Neural cell (in vitro differentiated cells): ENCODE data around the gene LRRK1. TPM values are rescaled to one million over a fixed set of nuclear protein-coding genes. Genes with fewer than 3 reads are reported as not detected.

Experiments
- H2AFZ ChIP-seq: fragments of 200-600, 300-800 bp; sonication (generic), shearing (Covaris generic); 2 replicates; pipeline ENCODE4 v1.6.0; 2014; ENCODE audit warnings: low read depth, mild to moderate bottlenecking, antibody characterized with exemption, low read length, moderate library complexity
- H3F3A ChIP-seq: fragments of 200-600 bp; shearing (Covaris generic); 2 replicates; pipeline ENCODE4 v1.6.1; 2016; ENCODE audit warnings: mild to moderate bottlenecking, moderate library complexity, mixed read lengths, antibody characterized with exemption, low read length; ENCODE audit not compliant: insufficient read depth, poor library complexity, severe bottlenecking
- H3K27ac ChIP-seq: fragments of 200-600, 300-800 bp; sonication (generic), shearing (Covaris generic); 2 replicates; pipeline ENCODE4 v1.5.1; 2014; ENCODE audit warnings: mild to moderate bottlenecking, low read length, moderate library complexity
- H3K27me3 ChIP-seq: fragments of 300-800, 200-600 bp; sonication (generic), shearing (Covaris generic); 2 replicates; pipeline ENCODE4 v1.6.0; 2014; ENCODE audit warnings: mild to moderate bottlenecking, low read depth, low read length, moderate library complexity; ENCODE audit not compliant: insufficient read depth
- H3K36me3 ChIP-seq: fragments of 300-800, 200-600 bp; sonication (generic), shearing (Covaris generic); 2 replicates; pipeline ENCODE4 v1.5.1; 2014; ENCODE audit warnings: mild to moderate bottlenecking, antibody characterized with exemption, low read length, moderate library complexity; ENCODE audit not compliant: insufficient read depth
- H3K4me2 ChIP-seq: fragments of 300-800, 200-600 bp; sonication (generic), shearing (Covaris generic); 2 replicates; pipeline ENCODE4 v1.6.0; 2014; ENCODE audit warnings: mild to moderate bottlenecking, low read length
- H3K4me3 ChIP-seq: fragments of 300-800, 200-600 bp; sonication (generic), shearing (Covaris generic); 2 replicates; pipeline ENCODE4 v1.5.1; 2014; ENCODE audit warnings: mild to moderate bottlenecking, low read length, moderate library complexity
- H3K79me2 ChIP-seq: fragments of 200-600 bp; shearing (Covaris generic); replicated peaks from 2 replicates; pipeline ENCODE4 v1.6.0; 2014; ENCODE audit warnings: mild to moderate bottlenecking, low read length, moderate library complexity; ENCODE audit not compliant: insufficient read depth
- H3K9ac ChIP-seq: fragments of 300-800, 200-600 bp; sonication (generic), shearing (Covaris generic); 2 replicates; pipeline ENCODE4 v1.6.1; 2016; ENCODE audit warnings: mild to moderate bottlenecking, low read length, mixed read lengths
- H3K9me2 ChIP-seq: fragments of 200-600 bp; shearing (Covaris generic); 2 replicates; pipeline ENCODE4 v1.6.1; 2016; ENCODE audit warnings: mild to moderate bottlenecking, low read length, mixed read lengths; ENCODE audit not compliant: insufficient read depth
- H3K9me3 ChIP-seq: fragments of 200-600, 300-800 bp; sonication (generic), shearing (Covaris generic); 2 replicates; pipeline ENCODE4 v1.6.1; 2016; ENCODE audit warnings: mild to moderate bottlenecking, mixed run types, low read length, moderate library complexity, mixed read lengths
- H4K20me1 ChIP-seq: fragments of 200-600 bp; shearing (Covaris generic); 2 replicates; pipeline ENCODE4 v1.6.1; 2016; ENCODE audit warnings: mild to moderate bottlenecking, mixed run types; ENCODE audit not compliant: insufficient read depth
- CTCF ChIP-seq: fragments of 450-650 bp; IDR thresholded peaks from 2 replicates; pipeline ENCODE4 v1.5.1; 2014; ENCODE audit warnings: antibody characterized with exemption, mild to moderate bottlenecking, moderate library complexity; ENCODE audit not compliant: poor library complexity, severe bottlenecking
- EP300 ChIP-seq: fragments of 450-650 bp; conservative IDR thresholded peaks from 2 replicates; pipeline ENCODE4 v1.6.1; 2014; ENCODE audit warnings: antibody characterized with exemption, mild to moderate bottlenecking, moderate library complexity; ENCODE audit not compliant: poor library complexity, severe bottlenecking
- EZH2 ChIP-seq: fragments of 200-600, 300-800 bp; shearing (Covaris generic), sonication (generic); IDR thresholded peaks from 2 replicates; pipeline ENCODE4 v1.6.1; 2014; ENCODE audit warnings: antibody characterized with exemption, low read length, borderline replicate concordance, mild to moderate bottlenecking; ENCODE audit not compliant: insufficient read depth, poor library complexity, severe bottlenecking
- MXI1 ChIP-seq: fragments of 450-650 bp; conservative IDR thresholded peaks from 2 replicates; pipeline ENCODE4 v1.6.1; 2014; ENCODE audit warnings: antibody characterized with exemption, mild to moderate bottlenecking; ENCODE audit not compliant: poor library complexity, severe bottlenecking
- POLR2AphosphoS5 ChIP-seq: IDR thresholded peaks from 2 replicates; pipeline ENCODE4 v1.6.1; 2012
- RAD21 ChIP-seq: fragments of 450-650 bp; conservative IDR thresholded peaks from 2 replicates; pipeline ENCODE4 v1.6.1; 2014; ENCODE audit warnings: antibody characterized with exemption, mild to moderate bottlenecking, moderate library complexity
- SMC3 ChIP-seq: fragments of 450-650 bp; conservative IDR thresholded peaks from 2 replicates; pipeline ENCODE4 v1.6.1; 2014; ENCODE audit warnings: antibody characterized with exemption, mild to moderate bottlenecking, moderate library complexity; ENCODE audit not compliant: poor library complexity
- TAF1 ChIP-seq: IDR thresholded peaks from 2 replicates; pipeline ENCODE4 v1.6.1; 2012; ENCODE audit warnings: low read depth
- polyA plus RNA-seq: library from polyadenylated mRNA; depleted of rRNA; stranded (reverse); fragments of >200 nt; gene quantifications from 2 replicates; pipeline ENCODE4 v1.2.3, GENCODE V29; 2014
- TF ChIP-seq, protein P1 (sequence below): IDR thresholded peaks from 2 replicates; pipeline ENCODE4 v1.6.1; 2012; ENCODE audit warnings: borderline replicate concordance

Gene LRRK1
- polyA plus RNA-seq, 1 donor from 2014 or later = 0.06 TPM

GRCh38 chr15:100891307-100892012 is 27.7 kb upstream of the LRRK1 start:
- H3K9me2 ChIP-seq = no peaks in the 10 kb centered on the region
- TF ChIP-seq MXI1 = no peak
- H3K9ac ChIP-seq = no peak overlapping the region
- H4K20me1 ChIP-seq = no peaks in the 10 kb centered on the region
- H2AFZ ChIP-seq = no peak overlapping the region
- H3F3A ChIP-seq = no peaks in the 10 kb centered on the region
- H3K9me3 ChIP-seq = no peaks in the 10 kb centered on the region
- no peaks in the 10 kb centered on the region for H3K79me2 ChIP-seq
- H3K4me2 ChIP-seq = no peak overlapping the region
- H3K27ac ChIP-seq = no peak overlapping the region
- H3K36me3 ChIP-seq = no peaks in the 10 kb centered on the region
- no peak overlapping the region for H3K4me3 ChIP-seq
- H3K27me3 ChIP-seq = no peaks in the 10 kb centered on the region

- TF ChIP-seq CTCF (no peak), MXI1 (no peak), EZH2 (no peak), RAD21 (no peak), POLR2AphosphoS5 (no peak), TAF1 (no peak), EP300 (no peak), SMC3 (no peak)
- TF ChIP-seq, protein P1, sequence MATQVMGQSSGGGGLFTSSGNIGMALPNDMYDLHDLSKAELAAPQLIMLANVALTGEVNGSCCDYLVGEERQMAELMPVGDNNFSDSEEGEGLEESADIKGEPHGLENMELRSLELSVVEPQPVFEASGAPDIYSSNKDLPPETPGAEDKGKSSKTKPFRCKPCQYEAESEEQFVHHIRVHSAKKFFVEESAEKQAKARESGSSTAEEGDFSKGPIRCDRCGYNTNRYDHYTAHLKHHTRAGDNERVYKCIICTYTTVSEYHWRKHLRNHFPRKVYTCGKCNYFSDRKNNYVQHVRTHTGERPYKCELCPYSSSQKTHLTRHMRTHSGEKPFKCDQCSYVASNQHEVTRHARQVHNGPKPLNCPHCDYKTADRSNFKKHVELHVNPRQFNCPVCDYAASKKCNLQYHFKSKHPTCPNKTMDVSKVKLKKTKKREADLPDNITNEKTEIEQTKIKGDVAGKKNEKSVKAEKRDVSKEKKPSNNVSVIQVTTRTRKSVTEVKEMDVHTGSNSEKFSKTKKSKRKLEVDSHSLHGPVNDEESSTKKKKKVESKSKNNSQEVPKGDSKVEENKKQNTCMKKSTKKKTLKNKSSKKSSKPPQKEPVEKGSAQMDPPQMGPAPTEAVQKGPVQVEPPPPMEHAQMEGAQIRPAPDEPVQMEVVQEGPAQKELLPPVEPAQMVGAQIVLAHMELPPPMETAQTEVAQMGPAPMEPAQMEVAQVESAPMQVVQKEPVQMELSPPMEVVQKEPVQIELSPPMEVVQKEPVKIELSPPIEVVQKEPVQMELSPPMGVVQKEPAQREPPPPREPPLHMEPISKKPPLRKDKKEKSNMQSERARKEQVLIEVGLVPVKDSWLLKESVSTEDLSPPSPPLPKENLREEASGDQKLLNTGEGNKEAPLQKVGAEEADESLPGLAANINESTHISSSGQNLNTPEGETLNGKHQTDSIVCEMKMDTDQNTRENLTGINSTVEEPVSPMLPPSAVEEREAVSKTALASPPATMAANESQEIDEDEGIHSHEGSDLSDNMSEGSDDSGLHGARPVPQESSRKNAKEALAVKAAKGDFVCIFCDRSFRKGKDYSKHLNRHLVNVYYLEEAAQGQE = no peak
- Histone ChIP-seq H3F3A (no peaks in the 10 kb centered on the region), H3K4me2 (no peak overlapping the region), H4K20me1 (no peaks in the 10 kb centered on the region), H2AFZ (no peak overlapping the region), H3K27ac (no peak overlapping the region), H3K9ac (no peak overlapping the region), H3K9me2 (no peaks in the 10 kb centered on the region), H3K27me3 (no peaks in the 10 kb centered on the region), H3K4me3 (no peak overlapping the region), H3K9me3 (no peaks in the 10 kb centered on the region), H3K79me2 (no peaks in the 10 kb centered on the region), H3K36me3 (no peaks in the 10 kb centered on the region)
These were observed 27.2 kb upstream of the LRRK1 start for GRCh38 chr15:100892013-100892355.
